ENCODE data around the gene ZNF148.

- TF ChIP-seq CTCF (IDR thresholded peaks at IDR 0.05) (no peak), POLR2A (IDR thresholded peaks at IDR 0.05) (no peak)
These were observed 53.0 kb downstream of the ZNF148 start for GRCh38 chr3:125322166-125322565.

Data from sigmoid colon (tissue), 3 donors.